K562 (cell line): ENCODE results near the gene STRADB. TPM values are rescaled to one million over a fixed set of nuclear protein-coding genes. Genes with fewer than 3 reads are reported as not detected.

Source experiments
- ATAC-seq: fragments of 200-7000 bp; cut with Tn5 transposase; 3 replicates; pipeline ENCODE4 v1.9.1; 2020; ENCODE audit warnings: moderate library complexity
- BruUV-seq: library from RNA; stranded (reverse); fragments of 400-500 nt; replicated peaks from 2 replicates; lab custom pipeline; 2021; lab: Mats Ljungman, UMichigan
- CTCF ChIA-PET: fragments of 300-600 bp; formaldehyde crosslinking; extraction: SDS; loops from one replicate; lab custom pipeline; 2021; ENCODE audit warnings: low intra/inter-chr PET ratio; lab: Yijun Ruan, JAX
- POLR2A ChIA-PET: fragments of 300-600, 350-650 bp; sonication (Branson Sonifier 250); formaldehyde crosslinking; extraction: SDS; loops from one replicate; lab custom pipeline; 2021; ENCODE audit warnings: antibody characterized with exemption, inconsistent platforms; lab: Yijun Ruan, JAX
- DNase-seq, 4 experiments: peaks; one replicate each; pipeline versions ENCODE4 v3.0.0 to v3.0.0-alpha.2; 2011 to 2018; ENCODE audit warnings: low spot score in 3 of 4, mixed read lengths in 3 of 4; ENCODE audit errors: extremely low read depth in 1 of 4
- FAIRE-seq: peaks from 2 replicates; lab custom pipeline; 2011; peaks lifted over from hg19 to GRCh38; lab: Jason Lieb, UNC
- H2AFZ ChIP-seq: 2 replicates; pipeline ENCODE4 v1.6.0; 2011; ENCODE audit warnings: low read depth, low read length, control low read depth, inconsistent platforms
- H3K27ac ChIP-seq: fragments of 200-600 bp; 3 replicates; pipeline ENCODE4 v1.8.0; 2011; ENCODE audit warnings: low read depth, mild to moderate bottlenecking, control low read depth, inconsistent platforms, low read length, moderate library complexity, mixed read lengths; ENCODE audit errors: extremely low read depth
- H3K27me3 ChIP-seq, 2 experiments: fragments of 300-600 bp in 1 of 2; 2 replicates in 1 of 2; 3 replicates in 1 of 2; pipeline versions ENCODE4 v1.6.0 to v1.8.0; 2011; ENCODE audit warnings: inconsistent platforms in 2 of 2, low read length in 2 of 2, mild to moderate bottlenecking in 1 of 2, mixed read lengths in 1 of 2, moderate library complexity in 1 of 2; ENCODE audit not compliant: control insufficient read depth in 2 of 2, insufficient read depth in 2 of 2
- H3K36me3 ChIP-seq: fragments of 300-600 bp; 3 replicates; pipeline ENCODE4 v1.8.0; 2011; ENCODE audit warnings: mild to moderate bottlenecking, low read length, inconsistent platforms; ENCODE audit not compliant: control insufficient read depth, insufficient read depth
- H3K4me1 ChIP-seq, 2 experiments: fragments of 200-600 bp in 1 of 2; replicated peaks in 1 of 2; 2 replicates in 1 of 2; 3 replicates in 1 of 2; pipeline versions ENCODE4 v1.5.1 to v1.8.0; 2011; ENCODE audit warnings: inconsistent platforms in 2 of 2, low read length in 2 of 2, mild to moderate bottlenecking in 1 of 2, mixed read lengths in 1 of 2, moderate library complexity in 1 of 2; ENCODE audit not compliant: control insufficient read depth in 2 of 2, insufficient read depth in 2 of 2
- H3K4me2 ChIP-seq: 2 replicates; pipeline ENCODE4 v1.6.1; 2011; ENCODE audit warnings: low read length, control low read depth, inconsistent platforms, mixed read lengths; ENCODE audit not compliant: insufficient read depth
- H3K4me3 ChIP-seq: fragments of 200-600 bp; sonication (generic), shearing (Covaris generic); 2 replicates; pipeline ENCODE4 v1.5.1; 2016; ENCODE audit warnings: control low read depth, inconsistent platforms
- H3K79me2 ChIP-seq: fragments of 200-600 bp; 3 replicates; pipeline ENCODE4 v1.8.0; 2011; ENCODE audit warnings: low read length, inconsistent platforms; ENCODE audit not compliant: control insufficient read depth, insufficient read depth
- H3K9ac ChIP-seq, 2 experiments: 2 replicates each; pipeline versions ENCODE4 v1.6.0 to v1.6.1; 2011; ENCODE audit warnings: low read depth in 2 of 2, low read length in 2 of 2, control low read depth in 1 of 2, inconsistent platforms in 1 of 2, mild to moderate bottlenecking in 1 of 2, mixed read lengths in 1 of 2; ENCODE audit not compliant: insufficient read depth in 1 of 2
- H3K9me1 ChIP-seq: one replicate; pipeline ENCODE4 v1.6.0; 2011; ENCODE audit warnings: inconsistent platforms, mild to moderate bottlenecking, low read length, moderate library complexity; ENCODE audit not compliant: control insufficient read depth, insufficient read depth
- H3K9me3 ChIP-seq: replicated peaks from 2 replicates; pipeline ENCODE4 v1.5.1; 2011; ENCODE audit warnings: low read depth, low read length, inconsistent platforms; ENCODE audit not compliant: control insufficient read depth, insufficient read depth
- H4K20me1 ChIP-seq: replicated peaks from 2 replicates; pipeline ENCODE4 v1.6.1; 2011; ENCODE audit warnings: low read length, inconsistent platforms, mixed read lengths; ENCODE audit not compliant: control insufficient read depth, insufficient read depth
- CHD1 ChIP-seq: fragments of 200-600 bp; sonication (generic); IDR thresholded peaks from one replicate; pipeline ENCODE4 v1.6.1; 2012; ENCODE audit warnings: mild to moderate bottlenecking, moderate library complexity, low read length, inconsistent platforms
- E2F4 ChIP-seq: sonication (generic); formaldehyde crosslinking; IDR thresholded peaks from 2 replicates; pipeline ENCODE4 v1.8.0; 2022; ENCODE audit warnings: mild to moderate bottlenecking, low read depth, missing genetic modification reagents
- EP300 ChIP-seq: IDR thresholded peaks from 2 replicates; pipeline ENCODE4 v1.6.1; 2012; ENCODE audit warnings: low read length, improper control_type of control experiment
- MAFG ChIP-seq: fragments of 450-650 bp; conservative IDR thresholded peaks from 2 replicates; pipeline ENCODE4 v1.6.1; 2016; ENCODE audit warnings: missing genetic modification characterization, missing compliant biosample characterization
- MAFK ChIP-seq: IDR thresholded peaks from 2 replicates; pipeline ENCODE4 v1.6.1; 2011; ENCODE audit warnings: low read length, improper control_type of control experiment
- MECOM ChIP-seq: fragments of 250-450 bp; sonication (Bioruptor Pico); IDR thresholded peaks from 2 replicates; pipeline ENCODE4 v1.8.0; 2022; ENCODE audit warnings: inconsistent platforms
- MXD1 ChIP-seq: fragments of 250-450 bp; sonication (Bioruptor Pico); IDR thresholded peaks from 2 replicates; pipeline ENCODE4 v1.8.0; 2021; ENCODE audit warnings: borderline replicate concordance, mild to moderate bottlenecking, moderate library complexity; ENCODE audit not compliant: poor library complexity, severe bottlenecking
- OTX1 ChIP-seq: fragments of 450-650 bp; formaldehyde crosslinking; IDR thresholded peaks from 2 replicates; pipeline ENCODE4 v1.4.0; 2022; ENCODE audit warnings: mild to moderate bottlenecking
- RBM17 ChIP-seq: fragments of 200-400 bp; formaldehyde crosslinking; IDR thresholded peaks from 2 replicates; pipeline ENCODE4 v1.6.1; 2017; ENCODE audit warnings: low read depth, mild to moderate bottlenecking, low read length, borderline replicate concordance
- RNF219 ChIP-seq: fragments of 250-450 bp; sonication (Bioruptor Pico); IDR thresholded peaks from 2 replicates; pipeline ENCODE4 v1.5.0; 2022; ENCODE audit warnings: mild to moderate bottlenecking
- SMARCE1 ChIP-seq: fragments of 450-650 bp; IDR thresholded peaks from 2 replicates; pipeline ENCODE4 v1.7.1; 2016; ENCODE audit warnings: mild to moderate bottlenecking
- SOX6 ChIP-seq: fragments of 450-650 bp; IDR thresholded peaks from 2 replicates; pipeline ENCODE4 v1.6.1; 2014; ENCODE audit warnings: mild to moderate bottlenecking
- USF1 ChIP-seq: sonication (generic); formaldehyde crosslinking; IDR thresholded peaks from 2 replicates; pipeline ENCODE4 v1.9.0; 2022; ENCODE audit warnings: mild to moderate bottlenecking, missing genetic modification reagents
- ZNF518B ChIP-seq: fragments of 250-450 bp; sonication (Bioruptor Pico); IDR thresholded peaks from 2 replicates; pipeline ENCODE4 v1.5.0; 2021; ENCODE audit warnings: mild to moderate bottlenecking, moderate library complexity
- WGBS: fragments of 100-300 bp; shearing (Covaris generic); methylation state at CpG from one replicate; pipeline ENCODE4 v1.1.6; 2016; ENCODE audit warnings: low coverage, mixed read lengths; ENCODE audit not compliant: insufficient coverage; ENCODE audit errors: missing lambda C conversion rate; 5-methylcytosine and 5-hydroxymethylcytosine counted together
- in situ Hi-C: fragments of 300-500 bp; cut with MboI; formaldehyde crosslinking; loops from 4 replicates; pipeline ENCODE4 v1.15.0; 2018; ENCODE audit warnings: inconsistent platforms, mixed read lengths
- intact Hi-C: fragments of 100-400 bp; cut with micrococcal nuclease; formaldehyde crosslinking; loops from 2 replicates; pipeline ENCODE4 v1.14.2; 2022
- polyA plus RNA-seq, 8 experiments: library from polyadenylated mRNA; depleted of rRNA in 4 of 8; stranded (reverse) in 5 of 8; unstranded in 3 of 8; fragments of >200 nt; fragmentation: Nextera tagmentation in 2 of 8; fragmentation: Illumina TruSeq in 1 of 8; extraction: Ambion mirVana in 2 of 8; extraction: Trizol in 1 of 8; gene quantifications; 2 replicates each; pipeline versions ENCODE4 v1.2.1 to v1.2.3, GENCODE V29; 2011 to 2014; ENCODE audit warnings: inconsistent platforms in 1 of 8, missing spikeins in 1 of 8
- total RNA-seq, 7 experiments: library from RNA; depleted of rRNA in 6 of 7; stranded (reverse); fragments of >200 nt in 6 of 7; fragmentation: Illumina TruSeq in 2 of 7; extraction: Trizol in 2 of 7; gene quantifications; 2 replicates each; pipeline versions ENCODE4 v1.2.1 to v1.2.3, GENCODE V29; 2011 to 2021; ENCODE audit warnings: low replicate concordance in 1 of 7

The STRADB gene
- total and polyA plus RNA-seq, 9 of the 15 experiments (the other 6 are each of a cell fraction or from before 2014, with no cell fraction given), result 6.9 to 30.6 (median 15.7) TPM

GRCh38 chr2:201464547-201464946 lies 13.0 kb downstream of the STRADB start:
- H3K36me3 ChIP-seq, result no peaks in the 10 kb centered on the region
- no peak overlapping the region for H3K4me3 ChIP-seq
- no peak overlapping the region for H3K9ac ChIP-seq
- H3K27me3 ChIP-seq, result no peaks in the 10 kb centered on the region
- no peak for ATAC-seq
- in situ Hi-C loops (no loop called here), intact Hi-C loops (no loop called here)
- CTCF ChIA-PET, result no interaction called here
- H3K79me2 ChIP-seq, result no peaks in the 10 kb centered on the region
- no peaks in the 10 kb centered on the region for H3K9me3 ChIP-seq
- no peak for FAIRE-seq
- H4K20me1 ChIP-seq, result no peaks in the 10 kb centered on the region
- H3K4me2 ChIP-seq, result no peak overlapping the region
- H2AFZ ChIP-seq, result no peak overlapping the region
- no peak overlapping the region for H3K27ac ChIP-seq
- POLR2A ChIA-PET, result no interaction called here
- DNase-seq, result no peak
- H3K9me1 ChIP-seq, result no peaks in the 10 kb centered on the region
- WGBS, result 29% methylated on average over 1 of the region's 1 CpG
- no peaks in the 10 kb centered on the region for H3K4me1 ChIP-seq
- no TSS peak for BruUV-seq
- TF ChIP-seq ZNF518B (CRISPR knock-in tag) (no peak), MXD1 (CRISPR knock-in tag) (no peak), RBM17 (no peak), MECOM (CRISPR knock-in tag) (no peak), EP300 (no peak), OTX1 (no peak), CHD1 (no peak), SMARCE1 (no peak), MAFG (tag) (no peak), USF1 (CRISPR knock-in tag) (no peak), E2F4 (CRISPR knock-in tag) (no peak), SOX6 (no peak), MAFK (no peak), RNF219 (CRISPR knock-in tag) (no peak)
